RWPE2 (cell line): Measurements from ENCODE around the gene STX3.

Experiments
- ATAC-seq: fragments of 200-7000 bp; cut with Tn5 transposase; 3 replicates; pipeline ENCODE4 v1.9.1; 2021; ENCODE audit warnings: low read depth
- DNase-seq: peaks from one replicate; pipeline ENCODE4 v3.0.0-alpha.2; 2020; ENCODE audit warnings: low spot score
- H3K27ac ChIP-seq: fragments of 450-650 bp; 2 replicates; pipeline ENCODE4 v1.5.1; 2017; ENCODE audit warnings: mild to moderate bottlenecking; ENCODE audit not compliant: poor library complexity, severe bottlenecking
- H3K27me3 ChIP-seq: fragments of 250-450 bp; sonication (Bioruptor Pico); 2 replicates; pipeline ENCODE4 v1.5.1; 2021; ENCODE audit warnings: mild to moderate bottlenecking, moderate library complexity; ENCODE audit not compliant: insufficient read depth, poor library complexity, severe bottlenecking
- H3K36me3 ChIP-seq: fragments of 250-450 bp; sonication (Bioruptor Pico); 2 replicates; pipeline ENCODE4 v1.5.1; 2020; ENCODE audit warnings: low read depth, mild to moderate bottlenecking, moderate library complexity
- H3K4me1 ChIP-seq: fragments of 250-450 bp; sonication (Bioruptor Pico); 2 replicates; pipeline ENCODE4 v1.5.1; 2021; ENCODE audit warnings: mild to moderate bottlenecking, moderate library complexity; ENCODE audit not compliant: insufficient read depth, poor library complexity, severe bottlenecking
- H3K4me3 ChIP-seq: fragments of 250-450 bp; sonication (Bioruptor Pico); 2 replicates; pipeline ENCODE4 v1.5.1; 2021; ENCODE audit warnings: mild to moderate bottlenecking, moderate library complexity; ENCODE audit not compliant: severe bottlenecking
- H3K9me3 ChIP-seq: fragments of 250-450 bp; sonication (Bioruptor Pico); 2 replicates; pipeline ENCODE4 v1.5.1; 2021; ENCODE audit warnings: mild to moderate bottlenecking, moderate library complexity; ENCODE audit not compliant: severe bottlenecking
- CTCF ChIP-seq: fragments of 450-650 bp; IDR thresholded peaks from one replicate; pipeline ENCODE4 v1.5.1; 2017; ENCODE audit warnings: mild to moderate bottlenecking, moderate library complexity; ENCODE audit not compliant: poor library complexity, severe bottlenecking

STX3 gene

DNA sequence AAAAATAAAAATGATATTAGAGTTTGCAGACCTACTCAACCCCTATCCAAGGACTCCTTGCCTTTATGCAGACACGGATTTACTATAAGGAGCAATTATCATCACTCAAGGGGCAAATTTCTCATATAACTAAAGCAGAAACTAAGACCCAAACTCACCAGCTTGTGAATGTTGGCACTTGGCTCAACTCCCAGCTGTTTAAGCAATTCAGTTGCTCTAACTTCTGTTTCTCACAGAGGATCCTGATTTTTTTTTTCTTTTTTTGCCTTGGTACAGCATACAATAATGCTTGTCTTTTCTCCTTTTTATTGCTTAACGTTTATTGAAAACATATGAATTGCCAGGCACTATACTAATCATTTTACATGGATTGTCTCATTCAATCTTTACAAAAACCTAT lies 99.7 kb downstream of the STX3 start:
- no peak for TF ChIP-seq CTCF
- ATAC-seq (no peak), DNase-seq (no peak)
- Histone ChIP-seq H3K4me1 (peaks cover 15% of the 10 kb centered on the region), H3K9me3 (no peaks in the 10 kb centered on the region), H3K36me3 (no peaks in the 10 kb centered on the region), H3K27ac (no peak overlapping the region), H3K4me3 (no peak overlapping the region), H3K27me3 (no peaks in the 10 kb centered on the region)
